Uterus (tissue), 2 donors: ENCODE measurements around the gene C1orf105.

ENCODE experiments used
- POLR2A ChIP-seq, 2 donors: fragments of 450-650 bp; IDR thresholded peaks; one replicate each; pipeline ENCODE4 v1.6.1; 2016; ENCODE audit warnings: antibody characterized with exemption in 2 of 2, mild to moderate bottlenecking in 1 of 2, moderate library complexity in 1 of 2
- TF ChIP-seq, protein P1 (sequence below), 4 experiments: fragments of 200-600 bp in 2 of 4; fragments of 450-650 bp in 2 of 4; sonication (generic) in 2 of 4; IDR thresholded peaks; one replicate each; pipeline ENCODE4 v1.5.1; 2016 to 2019; ENCODE audit warnings: antibody characterized with exemption in 4 of 4, mild to moderate bottlenecking in 2 of 4, moderate library complexity in 1 of 4

- TF ChIP-seq, protein P1, sequence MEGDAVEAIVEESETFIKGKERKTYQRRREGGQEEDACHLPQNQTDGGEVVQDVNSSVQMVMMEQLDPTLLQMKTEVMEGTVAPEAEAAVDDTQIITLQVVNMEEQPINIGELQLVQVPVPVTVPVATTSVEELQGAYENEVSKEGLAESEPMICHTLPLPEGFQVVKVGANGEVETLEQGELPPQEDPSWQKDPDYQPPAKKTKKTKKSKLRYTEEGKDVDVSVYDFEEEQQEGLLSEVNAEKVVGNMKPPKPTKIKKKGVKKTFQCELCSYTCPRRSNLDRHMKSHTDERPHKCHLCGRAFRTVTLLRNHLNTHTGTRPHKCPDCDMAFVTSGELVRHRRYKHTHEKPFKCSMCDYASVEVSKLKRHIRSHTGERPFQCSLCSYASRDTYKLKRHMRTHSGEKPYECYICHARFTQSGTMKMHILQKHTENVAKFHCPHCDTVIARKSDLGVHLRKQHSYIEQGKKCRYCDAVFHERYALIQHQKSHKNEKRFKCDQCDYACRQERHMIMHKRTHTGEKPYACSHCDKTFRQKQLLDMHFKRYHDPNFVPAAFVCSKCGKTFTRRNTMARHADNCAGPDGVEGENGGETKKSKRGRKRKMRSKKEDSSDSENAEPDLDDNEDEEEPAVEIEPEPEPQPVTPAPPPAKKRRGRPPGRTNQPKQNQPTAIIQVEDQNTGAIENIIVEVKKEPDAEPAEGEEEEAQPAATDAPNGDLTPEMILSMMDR (IDR thresholded peaks at IDR 0.05) = no peak
- TF ChIP-seq POLR2A (IDR thresholded peaks at IDR 0.05) = no peak
Observed at GRCh38 chr1:172517545-172517944, 97.1 kb downstream of the C1orf105 start.
